ENCODE results near the gene CCDC137. TPM values are rescaled to one million over a fixed set of nuclear protein-coding genes. Genes with fewer than 3 reads are reported as not detected.
A peak's percentile ranks its signal among the peaks of the same experiment; 100 is the strongest.

CCDC137 gene
- total and polyA plus RNA-seq, 2 of the 13 experiments (the other 11 are each of a cell fraction or from before 2014, with no cell fraction given), result 14.6 to 39.1 TPM

- TF ChIP-seq ZBTB39 (CRISPR knock-in tag; IDR thresholded peaks at IDR 0.05) (peak; percentile 84), TOE1 (CRISPR knock-in tag; IDR thresholded peaks at IDR 0.05) (peak; percentile 95; the same call in 1 of the 2 replicates), MTERF4 (CRISPR knock-in tag; IDR thresholded peaks at IDR 0.05) (peak; percentile 34; the same call in 1 of the 2 replicates), ZNF703 (CRISPR knock-in tag; IDR thresholded peaks at IDR 0.05; ENCODE audit: borderline replicate concordance) (peak; percentile 96), ATM (IDR thresholded peaks at IDR 0.05; ENCODE audit: borderline replicate concordance) (no peak), ZNF225 (CRISPR knock-in tag; IDR thresholded peaks at IDR 0.05) (peak; percentile 99), ZNF563 (CRISPR knock-in tag; IDR thresholded peaks at IDR 0.05) (peak; percentile 94), THAP7 (CRISPR knock-in tag; IDR thresholded peaks at IDR 0.05) (peak; percentile 96; the same call in 1 of the 2 replicates), NBN (conservative IDR thresholded peaks at IDR 0.05) (no peak), CEBPG (CRISPR knock-in tag; IDR thresholded peaks at IDR 0.05) (peak; percentile 75), IRF2 (CRISPR knock-in tag; IDR thresholded peaks at IDR 0.05) (peak; percentile 93), TSC22D2 (CRISPR knock-in tag; IDR thresholded peaks at IDR 0.05; ENCODE audit: borderline replicate concordance) (peak; percentile 98), REST (IDR thresholded peaks at IDR 0.05; ENCODE audit: borderline replicate concordance in 1 of 2, low read depth in 1 of 2, low read length in 2 of 2) (no peak), ZNF784 (CRISPR knock-in tag; IDR thresholded peaks at IDR 0.05; ENCODE audit: borderline replicate concordance) (peak; percentile 92; the same call in 1 of the 2 replicates), MEF2D (CRISPR knock-in tag; IDR thresholded peaks at IDR 0.05) (peak; percentile 92), FOXP1 (IDR thresholded peaks at IDR 0.05) (no peak), FOXP1 (CRISPR knock-in tag; IDR thresholded peaks at IDR 0.05) (peak; percentile 37; the same call in 1 of the 2 replicates), AFF4 (CRISPR knock-in tag; IDR thresholded peaks at IDR 0.05) (no peak)
Measured at GRCh38 chr17:81711814-81712467, 45.4 kb downstream of the CCDC137 start, which contains the start of gene SLC25A10 (continued).
